Thyroid gland (tissue), 4 donors: Measurements from ENCODE around the gene OVOL2. TPM values are rescaled to one million over a fixed set of nuclear protein-coding genes. Genes with fewer than 3 reads are reported as not detected.

ENCODE experiments used
- DNase-seq, 2 donors: peaks; one replicate each; pipeline ENCODE4 v3.0.0-alpha.2; 2019
- H3K27ac ChIP-seq, 3 donors: fragments of 200-600 bp; sonication (generic); 1 replicate in 2 of 3; 2 replicates in 1 of 3; pipeline ENCODE4 v1.5.1; 2016 to 2019; ENCODE audit warnings: mild to moderate bottlenecking in 1 of 3, moderate library complexity in 1 of 3
- H3K27me3 ChIP-seq: fragments of 200-600 bp; sonication (generic); one replicate; pipeline ENCODE4 v1.5.1; 2019
- H3K36me3 ChIP-seq, 2 donors: fragments of 200-600 bp; sonication (generic); one replicate each; pipeline ENCODE4 v1.5.1; 2016 to 2019
- H3K4me1 ChIP-seq, 2 donors: fragments of 200-600 bp; sonication (generic); one replicate each; pipeline ENCODE4 v1.5.1; 2017 to 2019
- H3K4me3 ChIP-seq, 3 donors: fragments of 200-600 bp; sonication (generic); replicated peaks in 1 of 3; 1 replicate in 2 of 3; 2 replicates in 1 of 3; pipeline ENCODE4 v1.5.1; 2016; ENCODE audit warnings: mild to moderate bottlenecking in 1 of 3
- H3K9me3 ChIP-seq: fragments of 200-600 bp; sonication (generic); one replicate; pipeline ENCODE4 v1.5.1; 2017
- CTCF ChIP-seq, 6 experiments: fragments of 200-600 bp in 3 of 6; fragments of 450-650 bp in 3 of 6; sonication (generic) in 3 of 6; IDR thresholded peaks; one replicate each; pipeline ENCODE4 v1.5.1; 2016 to 2019; ENCODE audit warnings: antibody characterized with exemption in 6 of 6, mild to moderate bottlenecking in 2 of 6, inconsistent platforms in 1 of 6, moderate library complexity in 1 of 6
- POLR2A ChIP-seq, 2 donors: fragments of 450-650 bp; IDR thresholded peaks; one replicate each; pipeline ENCODE4 v1.6.1; 2017; ENCODE audit warnings: antibody characterized with exemption in 2 of 2, mild to moderate bottlenecking in 2 of 2, moderate library complexity in 1 of 2
- WGBS, 2 donors: methylation state at CpG; one replicate each; pipeline ENCODE4 v1.1.5; 2017; 5-methylcytosine and 5-hydroxymethylcytosine counted together
- intact Hi-C: fragments of 100-400 bp; cut with DNase I; formaldehyde crosslinking; loops from one replicate; pipeline ENCODE4 v1.15.1; 2023
- total RNA-seq, 4 donors: library from RNA; depleted of rRNA; stranded (reverse); fragments of >200 nt; gene quantifications; one replicate each; pipeline ENCODE4 v1.2.3, GENCODE V29; 2016

The OVOL2 gene
- total RNA-seq, 4 donors from 2014 or later = 12.6 to 17.4 (median 13.5) TPM

DNA sequence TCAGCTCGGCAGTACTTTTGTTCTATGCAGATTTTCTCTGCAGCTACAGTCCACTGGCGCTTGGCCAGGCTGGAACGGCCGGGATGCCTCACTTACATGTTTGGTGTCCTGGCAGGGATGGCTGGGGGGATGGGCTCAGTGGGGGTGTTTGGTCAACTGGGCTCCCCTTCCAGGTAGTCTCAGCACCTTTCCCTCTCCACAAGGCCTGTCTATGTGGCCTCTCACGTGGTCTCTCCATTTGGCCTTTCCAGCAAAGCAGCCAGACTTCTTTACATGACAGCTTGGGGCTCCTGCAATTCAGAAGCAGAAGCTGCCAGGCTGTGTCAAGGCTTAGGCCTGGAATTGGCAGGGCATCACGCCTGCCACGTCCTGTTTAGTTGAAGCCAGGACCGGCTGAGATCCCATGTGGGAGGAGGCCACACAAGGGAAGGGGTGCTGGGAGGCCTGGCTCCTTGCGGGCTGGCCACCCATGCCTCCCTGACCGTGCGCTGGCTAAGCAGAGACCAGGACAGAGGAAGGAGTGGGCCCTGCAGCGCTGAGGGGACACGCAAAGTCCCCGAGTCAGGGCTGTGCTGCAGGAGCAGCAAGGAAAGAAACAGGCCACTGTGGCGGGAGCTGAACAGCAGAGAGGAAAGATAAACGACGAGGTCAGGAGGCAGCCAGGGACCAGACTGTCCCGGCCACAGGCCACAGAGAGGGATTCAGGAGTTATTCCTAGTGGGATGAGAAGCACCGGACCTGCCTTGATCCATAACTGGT, 50.0 kb downstream of the OVOL2 start:
- Histone ChIP-seq H3K4me3 (no peak overlapping the region), H3K4me1 (peaks cover 41 to 51% of the 10 kb centered on the region in 2 donors), H3K27ac (peak overlapping the region; percentile 36 to 87 (median 84)), H3K9me3 (no peaks in the 10 kb centered on the region), H3K36me3 (no peaks in the 10 kb centered on the region), H3K27me3 (no peaks in the 10 kb centered on the region)
- intact Hi-C loops = no loop called here
- TF ChIP-seq CTCF (IDR thresholded peaks at IDR 0.05) (no peak), POLR2A (IDR thresholded peaks at IDR 0.05) (no peak)
- 53 to 68% methylated on average over 16 to 18 of the region's 19 CpGs for WGBS, 2 donors
- peak; percentile 82 to 83 for DNase-seq

- intact Hi-C loops = no loop called here
- 72 to 79% methylated on average over 7 of the region's 7 CpGs for WGBS, 2 donors
- Histone ChIP-seq H3K4me1 (peaks cover 41 to 55% of the 10 kb centered on the region in 2 donors), H3K27ac (peak overlapping the region; percentile 36 to 87 (median 84)), H3K4me3 (no peak overlapping the region), H3K9me3 (no peaks in the 10 kb centered on the region), H3K27me3 (no peaks in the 10 kb centered on the region), H3K36me3 (no peaks in the 10 kb centered on the region)
- TF ChIP-seq CTCF (IDR thresholded peaks at IDR 0.05) = no peak
- no peak for TF ChIP-seq POLR2A (IDR thresholded peaks at IDR 0.05)
- DNase-seq = no peak
These were observed 51.0 kb downstream of the OVOL2 start for GRCh38 chr20:18006684-18007083.

GRCh38 chr20:18005990-18006364, 51.7 kb downstream of the OVOL2 start:
- intact Hi-C loops = no loop called here
- Histone ChIP-seq H3K36me3 (no peaks in the 10 kb centered on the region), H3K4me1 (peaks cover 41 to 60% of the 10 kb centered on the region in 2 donors), H3K27me3 (no peaks in the 10 kb centered on the region), H3K4me3 (no peak overlapping the region), H3K27ac (peak overlapping the region; percentile 55 to 87 (median 84)), H3K9me3 (no peaks in the 10 kb centered on the region)
- TF ChIP-seq CTCF (IDR thresholded peaks at IDR 0.05) = peak in 1 of 6 experiments; percentile 8
- TF ChIP-seq POLR2A (IDR thresholded peaks at IDR 0.05) = no peak
- peak; percentile 69 to 81 for DNase-seq
- 43 to 47% methylated on average over 6 of the region's 6 CpGs for WGBS, 2 donors

GRCh38 chr20:18005170-18005989, 52.3 kb downstream of the OVOL2 start:
- no peak for TF ChIP-seq CTCF (IDR thresholded peaks at IDR 0.05)
- TF ChIP-seq POLR2A (IDR thresholded peaks at IDR 0.05) = peak in 1 of 2 donors; percentile 55
- peak in 1 of 2 donors; percentile 40 for DNase-seq
- Histone ChIP-seq H3K9me3 (no peaks in the 10 kb centered on the region), H3K36me3 (no peaks in the 10 kb centered on the region), H3K27ac (peak overlapping the region; percentile 55 to 87 (median 84)), H3K27me3 (no peaks in the 10 kb centered on the region), H3K4me3 (no peak overlapping the region), H3K4me1 (peaks cover 41 to 60% of the 10 kb centered on the region in 2 donors)
- WGBS, 2 donors = 72% methylated on average over 20 to 21 of the region's 21 CpGs
- intact Hi-C loops = no loop called here
